Mucosa of gallbladder (tissue), 1 donor: ENCODE measurements around the gene CIB1. TPM values are rescaled to one million over a fixed set of nuclear protein-coding genes. Genes with fewer than 3 reads are reported as not detected.
A peak's percentile ranks its signal among the peaks of the same experiment; 100 is the strongest.

Experiments
- DNase-seq: peaks from one replicate; pipeline ENCODE4 v3.0.0-alpha.2; 2020; ENCODE audit warnings: low spot score
- total RNA-seq: library from RNA; stranded (reverse); gene quantifications from one replicate; pipeline ENCODE4 v1.2.1, GENCODE V29; 2021
- donor health status: DM: no; HTN: no; CAD: no.

The CIB1 gene
- total RNA-seq, 1 donor from 2014 or later, result 106 TPM

- DNase-seq, result no peak
These were observed 14.2 kb downstream of the CIB1 start for GRCh38 chr15:90219421-90220141.

- DNase-seq, result no peak
These were observed 15.9 kb downstream of the CIB1 start for GRCh38 chr15:90217671-90218394.

- no peak for DNase-seq
These were observed 19.1 kb downstream of the CIB1 start for GRCh38 chr15:90214553-90215196.

GRCh38 chr15:90213818-90214204 lies 19.9 kb downstream of the CIB1 start:
- no peak for DNase-seq

- DNase-seq, result peak; percentile 70
These were observed 20.5 kb downstream of the CIB1 start for GRCh38 chr15:90213122-90213817.

- no peak for DNase-seq
These were observed 21.3 kb downstream of the CIB1 start for GRCh38 chr15:90212221-90213098.

GRCh38 chr15:90211440-90212143 lies 22.1 kb downstream of the CIB1 start:
- DNase-seq, result peak; percentile 64

- no peak for DNase-seq
These were observed 22.7 kb downstream of the CIB1 start for GRCh38 chr15:90211009-90211408.

- no peak for DNase-seq
These were observed 23.1 kb downstream of the CIB1 start for GRCh38 chr15:90210593-90210992.

- DNase-seq, result no peak
These were observed 24.1 kb downstream of the CIB1 start for GRCh38 chr15:90209591-90209990.

- DNase-seq, result no peak
These were observed 25.4 kb downstream of the CIB1 start for GRCh38 chr15:90208356-90208755.

- no peak for DNase-seq
These were observed 26.5 kb downstream of the CIB1 start for GRCh38 chr15:90207252-90207651.

GRCh38 chr15:90205886-90206285 lies 27.9 kb downstream of the CIB1 start:
- DNase-seq, result no peak

GRCh38 chr15:90205050-90205848 lies 28.5 kb downstream of the CIB1 start:
- no peak for DNase-seq

- DNase-seq, result no peak
These were observed 29.8 kb downstream of the CIB1 start for GRCh38 chr15:90203922-90204321.

- DNase-seq, result no peak
These were observed 30.3 kb downstream of the CIB1 start for GRCh38 chr15:90203473-90203872.

GRCh38 chr15:90202929-90203328 lies 30.8 kb downstream of the CIB1 start:
- DNase-seq, result no peak

- DNase-seq, result no peak
These were observed 31.8 kb downstream of the CIB1 start for GRCh38 chr15:90201944-90202375.

GRCh38 chr15:90201130-90201943 lies 32.4 kb downstream of the CIB1 start, which contains the start of gene SEMA4B:
Gene SEMA4B, plus strand, starts transcription at chr15:90201330. Its CDS starts 249 bp downstream, at chr15:90201579.
- peak; percentile 56 for DNase-seq
